Naive thymus-derived CD8-positive, alpha-beta T cell (primary cell): ENCODE data around the gene CBX2. TPM values are rescaled to one million over a fixed set of nuclear protein-coding genes. Genes with fewer than 3 reads are reported as not detected.

Source experiments
- ATAC-seq, 2 donors: fragments of 150-1000 bp; cut with Tn5 transposase in 1 of 2; sonication (Bioruptor Pico), chemical (Tn5 transposase) in 1 of 2; 1 replicate in 1 of 2; 2 replicates in 1 of 2; pipeline ENCODE4 v1.10.0; 2021; ENCODE audit warnings: mild to moderate bottlenecking in 2 of 2, moderate library complexity in 2 of 2
- POLR2A ChIA-PET: fragments of 350-600 bp; sonication (Branson Sonifier 250); formaldehyde crosslinking; loops from one replicate; lab custom pipeline; 2021; ENCODE audit warnings: antibody characterized with exemption; lab: Charles Lee
- DNase-seq, 10 donors: peaks; one replicate each; pipeline versions ENCODE4 v3.0.0 to v3.0.0-alpha.2; 2020 to 2022
- H3K27ac Mint-ChIP-seq, 10 donors: one replicate each; pipeline ENCODE4 v1.8.0; 2020 to 2022; ENCODE audit warnings: mild to moderate bottlenecking in 10 of 10, mixed read lengths in 10 of 10, moderate library complexity in 4 of 10, inconsistent platforms in 1 of 10
- H3K27me3 Mint-ChIP-seq, 5 donors: one replicate each; pipeline ENCODE4 v1.8.0; 2021 to 2022; ENCODE audit warnings: mixed read lengths in 5 of 5
- H3K36me3 Mint-ChIP-seq, 3 donors: one replicate each; pipeline ENCODE4 v1.8.0; 2020 to 2022; ENCODE audit warnings: mixed read lengths in 3 of 3, mild to moderate bottlenecking in 2 of 3, inconsistent platforms in 1 of 3
- H3K4me1 Mint-ChIP-seq, 4 donors: one replicate each; pipeline ENCODE4 v1.8.0; 2021 to 2022; ENCODE audit warnings: mixed read lengths in 4 of 4
- H3K4me3 Mint-ChIP-seq, 10 donors: one replicate each; pipeline ENCODE4 v1.8.0; 2020 to 2022; ENCODE audit warnings: mild to moderate bottlenecking in 10 of 10, mixed read lengths in 10 of 10, moderate library complexity in 6 of 10, inconsistent platforms in 1 of 10
- H3K9me3 Mint-ChIP-seq, 9 donors: one replicate each; pipeline ENCODE4 v1.8.0; 2020 to 2022; ENCODE audit warnings: mixed read lengths in 9 of 9, mild to moderate bottlenecking in 3 of 9, inconsistent platforms in 1 of 9, moderate library complexity in 1 of 9
- polyA plus RNA-seq, 3 donors: library from polyadenylated mRNA; unstranded; fragments of 300-500 nt; fragmentation: Illumina TruSeq; gene quantifications; one replicate each; pipeline ENCODE4 v1.2.3, GENCODE V29; 2021
- total RNA-seq, 8 experiments: library from RNA in 2 of 8; stranded (reverse) in 2 of 8; gene quantifications; one replicate each; pipeline ENCODE4 v1.2.3 and lab custom pipeline; 2021 to 2026

The CBX2 gene
- total and polyA plus RNA-seq, 5 experiments from 2014 or later = 0.16 to 1.6 (median 0.60) TPM

DNA sequence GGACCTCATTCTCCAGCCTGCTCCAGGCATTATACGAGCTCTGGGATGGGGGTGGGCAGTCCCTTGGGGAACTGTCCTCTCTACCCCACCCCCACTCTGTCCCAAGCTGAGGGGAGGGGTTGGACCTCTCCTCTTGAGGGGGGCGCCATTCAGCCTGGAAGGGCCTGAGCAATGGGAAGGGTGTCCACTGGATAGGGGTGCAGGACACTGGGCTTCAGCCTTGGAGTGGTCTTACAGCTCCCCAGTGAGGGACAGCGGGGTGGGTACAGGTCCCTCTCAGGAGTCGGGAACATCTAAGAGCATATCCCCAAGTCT, 28.5 kb downstream of the CBX2 start:
- POLR2A ChIA-PET = interaction anchor here (4.2 kb wide), 1 partner anchor 31 kb away, joined by 14 read pairs; no protein-coding TSS in a partner anchor
- Mint-ChIP-seq H3K4me1 (peaks cover 22 to 40% (median 37%) of the 10 kb centered on the region in 4 donors), H3K27ac (no peak overlapping the region), H3K36me3 (peaks cover 0 to 4% (median 2%) of the 10 kb centered on the region in 3 donors), H3K27me3 (peaks cover 52 to 88% (median 56%) of the 10 kb centered on the region in 5 donors), H3K9me3 (peaks cover 0 to 3% (median 0%) of the 10 kb centered on the region in 9 donors), H3K4me3 (no peak overlapping the region)
- DNase-seq = no peak
- no peak for ATAC-seq

DNA sequence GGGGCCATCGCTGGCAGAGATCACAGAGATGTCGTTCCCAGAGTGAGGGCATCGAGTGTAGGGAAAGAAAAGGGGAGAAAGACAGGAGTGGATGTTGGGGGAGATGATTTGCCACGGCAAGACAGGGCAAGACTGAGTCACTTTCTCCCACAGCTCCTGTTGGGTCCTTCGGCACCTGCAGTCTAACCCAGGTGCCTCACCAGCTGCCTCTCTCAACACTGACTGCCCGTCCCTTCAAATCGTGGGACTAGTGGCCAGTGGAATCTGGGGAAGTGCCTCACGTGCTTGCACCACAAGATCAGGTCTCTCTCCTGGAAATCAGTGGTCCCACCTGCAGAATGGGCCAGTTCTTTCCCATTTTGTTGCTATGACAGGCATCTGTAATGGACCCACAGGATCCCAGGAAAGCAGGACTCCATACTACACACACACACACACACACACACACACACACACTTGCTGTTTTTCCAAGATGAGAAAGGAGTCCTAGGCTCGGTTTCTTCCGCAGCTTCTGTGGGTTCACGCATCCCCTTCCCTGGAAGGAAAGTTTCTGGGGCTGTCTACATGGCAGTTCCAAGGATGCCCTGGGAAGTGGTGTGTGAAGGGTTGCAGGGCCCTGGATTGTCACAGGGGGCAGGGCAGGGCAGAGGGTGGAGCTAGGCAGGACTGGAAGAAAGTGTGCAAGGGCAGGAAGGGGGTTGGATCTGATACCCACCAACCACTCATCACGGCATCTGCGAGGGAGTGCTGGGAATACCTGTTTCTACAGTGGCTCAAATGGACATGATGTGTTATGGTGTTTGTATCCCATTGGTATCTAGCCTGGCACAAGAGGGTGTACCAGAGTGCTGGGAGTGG, 29.1 kb downstream of the CBX2 start:
- Mint-ChIP-seq H3K9me3 (peaks cover 0 to 3% (median 0%) of the 10 kb centered on the region in 9 donors), H3K27me3 (peaks cover 49 to 88% (median 55%) of the 10 kb centered on the region in 5 donors), H3K4me3 (peak overlapping the region in 1 of 10 donors; percentile 33), H3K4me1 (peaks cover 24 to 42% (median 40%) of the 10 kb centered on the region in 4 donors), H3K27ac (no peak overlapping the region), H3K36me3 (peaks cover 0 to 2% (median 2%) of the 10 kb centered on the region in 3 donors)
- ATAC-seq (no peak), DNase-seq (no peak)
- POLR2A ChIA-PET = interaction anchor here (0.9 to 8.5 kb wide), 5 partner anchors 8 to 34 kb away, joined by 3 to 90 read pairs (median 14); partner anchors contain the start of genes CBX4 and CBX8

DNA sequence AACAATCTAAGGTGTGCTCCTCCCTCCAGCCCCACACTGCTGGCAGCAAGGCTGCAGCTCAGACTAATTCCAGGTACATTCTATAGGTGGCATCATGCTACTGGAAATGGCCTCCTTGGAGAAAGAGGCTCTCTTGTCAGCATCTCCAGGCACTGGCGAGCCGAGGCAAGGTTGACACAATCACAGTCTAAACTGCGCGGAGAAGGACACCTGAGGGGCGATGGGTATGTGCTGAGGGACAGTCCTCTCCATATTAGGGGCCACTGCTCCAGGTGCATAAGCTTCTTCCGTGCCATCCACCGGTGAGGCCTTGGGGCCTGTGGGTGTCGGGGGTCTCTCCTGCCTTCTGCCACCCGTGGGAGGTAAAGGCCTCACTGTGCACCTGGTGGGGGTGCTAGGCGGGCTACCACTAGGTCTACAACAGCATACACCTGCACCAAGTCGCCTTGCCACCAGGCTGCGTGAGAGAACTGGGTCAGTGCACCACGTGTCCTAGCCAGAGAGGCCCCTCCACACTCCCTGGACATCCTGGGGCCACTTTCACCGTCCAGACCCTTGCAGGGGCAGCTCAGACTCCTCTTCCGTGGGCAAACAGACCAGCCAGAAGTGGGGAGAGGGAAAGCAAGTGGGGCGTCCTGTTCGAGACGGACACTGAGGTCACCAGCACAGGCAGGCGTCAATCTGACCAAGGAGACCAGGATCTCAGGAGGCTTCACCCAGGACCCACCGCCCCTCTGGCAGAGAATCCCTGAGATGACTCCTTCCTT, 31.0 kb downstream of the CBX2 start:
- DNase-seq = peak in 1 of 10 donors; percentile 50
- H3K27me3 Mint-ChIP-seq = peaks cover 47 to 86% (median 56%) of the 10 kb centered on the region in 5 donors
- POLR2A ChIA-PET = interaction anchor here (1.1 to 8.5 kb wide), 7 partner anchors 9 to 182 kb away, joined by 3 to 90 read pairs (median 4); partner anchors contain the start of genes CBX4 and CBX8
- H3K27ac Mint-ChIP-seq = peak overlapping the region in 2 of 10 donors; percentile 23 to 69
- peak in 1 of 2 donors; percentile 21 for ATAC-seq
- H3K9me3 Mint-ChIP-seq = peaks cover 0 to 3% (median 0%) of the 10 kb centered on the region in 9 donors
- H3K4me3 Mint-ChIP-seq = peak overlapping the region in 1 of 10 donors; percentile 10
- peaks cover 0 to 2% (median 2%) of the 10 kb centered on the region in 3 donors for H3K36me3 Mint-ChIP-seq
- H3K4me1 Mint-ChIP-seq = peaks cover 24 to 48% (median 39%) of the 10 kb centered on the region in 4 donors

DNA sequence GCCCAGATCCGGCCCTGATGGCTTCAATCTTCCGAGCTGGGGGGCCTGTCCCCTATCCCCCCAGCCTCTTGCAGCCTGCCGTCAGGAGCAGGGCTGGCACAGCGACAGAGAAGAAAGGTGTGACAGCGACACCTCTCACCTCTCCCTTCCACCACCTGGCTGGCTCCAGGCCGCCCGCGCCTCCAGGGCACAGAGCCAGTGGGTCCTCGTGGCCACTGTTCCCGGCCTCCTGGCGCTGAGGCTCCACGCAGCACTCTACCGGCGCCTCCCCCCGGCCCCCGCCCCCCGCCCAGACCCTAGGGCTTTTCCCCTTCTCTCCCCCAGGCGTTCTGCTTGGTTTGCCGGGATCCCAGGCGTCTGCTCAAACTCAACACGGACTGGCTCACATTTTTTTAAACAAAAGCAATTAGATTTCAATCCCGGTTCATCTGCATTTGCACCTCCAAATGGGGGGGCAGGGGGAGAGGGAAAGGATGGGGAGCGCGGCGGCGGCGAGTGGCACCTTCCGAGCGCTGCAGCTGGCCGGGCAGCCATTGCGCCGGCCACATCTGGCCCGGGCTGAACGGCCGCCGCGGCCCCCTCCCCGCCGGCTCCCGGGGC, 31.7 kb downstream of the CBX2 start:
- peaks cover 49 to 86% (median 58%) of the 10 kb centered on the region in 5 donors for H3K27me3 Mint-ChIP-seq
- peak overlapping the region in 1 of 10 donors; percentile 67 for H3K27ac Mint-ChIP-seq
- peaks cover 0 to under 1% (median 0%) of the 10 kb centered on the region in 9 donors for H3K9me3 Mint-ChIP-seq
- POLR2A ChIA-PET = interaction anchor here (1.6 to 8.5 kb wide), 5 partner anchors 10 to 35 kb away, joined by 4 to 90 read pairs (median 6); partner anchors contain the start of genes CBX4 and CBX8
- DNase-seq = no peak
- H3K4me3 Mint-ChIP-seq = peak overlapping the region in 1 of 10 donors; percentile 34
- ATAC-seq = no peak
- H3K36me3 Mint-ChIP-seq = no peaks in the 10 kb centered on the region
- peaks cover 25 to 50% (median 40%) of the 10 kb centered on the region in 4 donors for H3K4me1 Mint-ChIP-seq

GRCh38 chr17:79810130-79811010, 32.4 kb downstream of the CBX2 start:
- DNase-seq = peak; percentile 50 to 87 (median 70)
- H3K4me3 Mint-ChIP-seq = peak overlapping the region in 8 of 10 donors; percentile 27 to 66 (median 50)
- peaks cover 42 to 81% (median 51%) of the 10 kb centered on the region in 5 donors for H3K27me3 Mint-ChIP-seq
- peak overlapping the region in 1 of 10 donors; percentile 69 for H3K27ac Mint-ChIP-seq
- POLR2A ChIA-PET = interaction anchor here (0.6 to 8.5 kb wide), 6 partner anchors 11 to 32 kb away, joined by 4 to 90 read pairs (median 23); partner anchors contain the start of genes CBX4 and CBX8
- H3K9me3 Mint-ChIP-seq = no peaks in the 10 kb centered on the region
- H3K36me3 Mint-ChIP-seq = no peaks in the 10 kb centered on the region
- H3K4me1 Mint-ChIP-seq = peaks cover 19 to 44% (median 33%) of the 10 kb centered on the region in 4 donors
- ATAC-seq = peak; percentile 86 to 90

DNA sequence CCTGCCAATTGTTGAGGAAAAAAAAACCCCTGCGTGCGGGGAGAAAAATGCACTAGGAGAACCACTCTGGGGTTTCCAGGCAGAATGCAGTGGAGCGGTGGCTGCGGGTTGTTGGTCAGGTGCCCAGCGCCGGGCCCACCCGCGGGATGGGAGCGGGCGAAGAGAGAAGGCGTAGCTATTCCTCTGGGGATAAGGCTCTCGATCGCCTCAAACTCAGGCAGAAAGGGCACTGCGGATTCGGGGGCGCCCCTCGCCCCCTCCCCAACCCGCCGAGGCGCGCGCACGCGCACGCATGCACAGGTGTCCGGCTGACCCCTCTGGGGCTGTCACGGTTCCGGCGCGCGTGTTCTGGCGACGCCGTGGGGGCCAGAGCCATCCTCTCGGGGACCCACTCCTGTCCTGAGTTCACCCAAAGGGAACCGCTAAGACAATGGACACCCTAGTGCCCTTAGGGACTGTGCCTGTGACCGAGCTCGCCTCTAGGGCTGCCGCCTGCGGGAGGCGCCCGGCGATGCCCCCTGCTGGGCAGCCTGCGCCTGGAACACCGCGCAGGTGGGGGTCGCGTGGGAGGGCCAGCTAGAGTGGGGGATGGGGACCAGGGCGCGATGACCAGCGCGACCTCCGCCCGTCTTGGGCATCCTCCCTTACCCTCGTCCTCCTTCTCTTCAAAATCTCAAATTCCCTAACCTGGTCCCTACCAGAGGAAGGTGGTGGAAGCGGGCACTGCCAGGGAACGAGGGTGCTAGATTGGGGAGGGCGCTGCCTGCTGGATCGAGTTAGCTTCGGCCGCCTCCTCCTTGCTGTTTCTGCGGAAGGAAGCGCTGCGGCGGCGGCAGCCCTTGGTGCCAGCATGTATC, 33.3 kb downstream of the CBX2 start:
- no peak for ATAC-seq
- POLR2A ChIA-PET = interaction anchor here (2.5 to 8.5 kb wide), 4 partner anchors 12 to 30 kb away, joined by 7 to 90 read pairs (median 61); partner anchors contain the start of genes CBX4 and CBX8

DNA sequence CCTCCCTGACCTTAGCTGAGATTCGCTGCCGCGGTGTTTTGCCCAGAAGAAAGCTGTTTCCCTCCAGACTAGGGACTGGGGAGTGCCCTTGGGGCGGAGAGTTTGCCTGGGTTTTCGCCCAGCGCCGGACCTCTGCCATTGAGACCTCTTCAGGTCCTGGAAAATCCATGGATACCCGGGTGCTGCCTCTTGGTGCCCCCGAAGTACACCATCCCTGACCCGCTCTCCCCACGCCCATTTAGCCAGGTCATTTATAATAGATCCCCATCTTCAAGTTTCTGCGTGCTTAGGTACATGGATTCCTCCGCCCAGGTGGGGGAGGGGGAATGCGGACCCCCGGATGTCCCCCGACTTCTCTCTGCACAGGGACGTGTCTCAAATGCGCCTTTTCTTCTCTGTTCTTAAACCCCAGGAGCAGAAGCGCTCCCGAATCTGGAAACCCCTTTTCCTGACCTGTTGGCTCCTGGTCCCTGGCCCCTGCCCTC, 34.0 kb downstream of the CBX2 start:
- ATAC-seq (no peak), DNase-seq (peak in 2 of 10 donors; percentile 45 to 62)
- H3K4me1 Mint-ChIP-seq = peaks cover 14 to 38% (median 34%) of the 10 kb centered on the region in 4 donors
- peak overlapping the region; percentile 26 to 79 (median 60) for H3K4me3 Mint-ChIP-seq
- H3K9me3 Mint-ChIP-seq = peaks cover 0 to 2% (median 0%) of the 10 kb centered on the region in 9 donors
- peaks cover 35 to 78% (median 46%) of the 10 kb centered on the region in 5 donors for H3K27me3 Mint-ChIP-seq
- peaks cover 0 to 2% (median 0%) of the 10 kb centered on the region in 3 donors for H3K36me3 Mint-ChIP-seq
- peak overlapping the region in 5 of 10 donors; percentile 17 to 69 (median 43) for H3K27ac Mint-ChIP-seq
- POLR2A ChIA-PET = interaction anchor here (0.6 to 8.5 kb wide), 7 partner anchors 8 to 29 kb away, joined by 3 to 90 read pairs (median 12); partner anchors contain the start of genes CBX4 and CBX8

More for the DNA sequence above, 33.3 kb downstream of the CBX2 start:
- peak in 2 of 10 donors; percentile 25 to 64 for DNase-seq
- H3K9me3 Mint-ChIP-seq = peaks cover 0 to 2% (median 0%) of the 10 kb centered on the region in 9 donors
- peak overlapping the region; percentile 26 to 70 (median 61) for H3K4me3 Mint-ChIP-seq
- H3K27me3 Mint-ChIP-seq = peaks cover 40 to 78% (median 49%) of the 10 kb centered on the region in 5 donors
- peaks cover 16 to 38% (median 33%) of the 10 kb centered on the region in 4 donors for H3K4me1 Mint-ChIP-seq
- peaks cover 0 to under 1% (median 0%) of the 10 kb centered on the region in 3 donors for H3K36me3 Mint-ChIP-seq
- H3K27ac Mint-ChIP-seq = peak overlapping the region in 2 of 10 donors; percentile 43 to 69

DNA sequence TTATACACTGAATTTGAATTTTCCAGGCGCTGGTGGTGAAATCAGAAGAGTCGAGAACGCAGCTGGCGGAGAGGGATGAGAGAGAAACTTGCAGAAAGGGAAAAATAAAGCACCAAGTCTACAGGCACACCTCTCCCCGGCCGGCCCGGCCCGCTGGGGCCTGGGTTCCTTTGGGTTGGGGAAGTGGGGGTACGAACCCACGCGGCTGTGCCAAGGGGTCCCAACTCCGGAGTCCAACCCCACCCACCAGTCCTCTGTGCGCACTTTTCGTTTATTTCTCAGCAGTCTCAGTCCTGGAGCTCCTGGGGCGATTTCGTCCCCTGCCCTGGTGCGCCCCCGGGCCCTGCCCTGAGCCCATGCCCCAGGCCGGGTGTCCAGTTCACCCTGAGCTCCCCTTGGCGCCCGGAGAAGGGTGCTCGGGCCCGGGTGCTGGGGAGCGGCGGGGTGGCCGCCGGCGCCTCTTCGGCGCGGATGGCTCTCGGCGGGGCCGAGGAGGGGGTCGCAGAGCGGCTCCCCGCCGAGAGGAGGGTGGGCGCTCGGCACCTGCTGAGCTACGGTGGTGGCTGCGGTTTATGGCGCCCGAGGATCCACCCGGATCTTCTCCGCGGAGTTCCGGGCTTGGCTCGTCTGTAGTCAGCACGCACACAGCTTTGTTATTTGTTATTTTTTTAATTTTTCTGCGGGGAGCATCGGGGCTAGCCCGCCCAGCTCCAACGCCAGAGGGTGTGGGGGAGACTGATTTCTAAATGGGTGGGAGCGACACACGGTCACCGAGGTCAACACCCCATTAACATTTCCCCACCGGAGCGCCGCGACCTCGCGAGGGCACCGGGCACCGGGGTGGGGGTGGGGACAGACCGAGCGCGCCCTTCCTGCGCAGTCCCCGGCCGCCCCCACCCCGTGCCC, 34.7 kb downstream of the CBX2 start:
- H3K27ac Mint-ChIP-seq = peak overlapping the region in 4 of 10 donors; percentile 17 to 69 (median 54)

More for the DNA sequence above, 34.7 kb downstream of the CBX2 start:
- Mint-ChIP-seq H3K9me3 (peaks cover 0 to 2% (median 0%) of the 10 kb centered on the region in 9 donors), H3K36me3 (peaks cover 0 to 2% (median 0%) of the 10 kb centered on the region in 3 donors), H3K4me3 (peak overlapping the region; percentile 52 to 79 (median 71)), H3K4me1 (peaks cover 14 to 38% (median 34%) of the 10 kb centered on the region in 4 donors), H3K27me3 (peaks cover 30 to 78% (median 45%) of the 10 kb centered on the region in 5 donors)
- POLR2A ChIA-PET = interaction anchor here (0.6 to 8.5 kb wide), 8 partner anchors 8 to 28 kb away, joined by 3 to 90 read pairs (median 10); partner anchors contain the start of genes CBX4 and CBX8
- no peak for ATAC-seq
- no peak for DNase-seq
